ENCODE results near the gene CFAP92.

Gene CFAP92

DNA sequence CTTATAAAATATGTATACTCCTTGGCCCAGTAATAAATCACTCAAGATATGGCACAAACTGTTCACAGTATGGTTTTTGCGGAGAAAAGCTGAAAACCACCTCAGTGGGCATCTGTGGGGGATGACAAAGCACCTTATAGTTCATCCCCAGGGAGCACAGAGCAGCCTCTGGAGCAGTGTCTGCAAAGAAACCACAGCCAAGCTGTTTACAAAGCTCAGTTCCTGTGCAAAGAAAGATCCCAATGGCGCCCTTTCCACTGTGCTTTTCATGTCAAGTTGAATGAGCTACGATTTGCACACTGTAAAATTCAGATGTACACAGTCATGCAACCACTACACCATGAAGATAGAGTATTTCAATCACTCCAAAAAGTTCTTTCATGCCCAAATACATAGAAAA, 4.7 kb upstream of the CFAP92 start:
- no peak for DNase-seq (ENCODE audit: low read depth)
- no peak overlapping the region for H3K4me3 ChIP-seq (ENCODE audit: low read depth, low read length)
- in situ Hi-C loops (cut with HindIII; ENCODE audit: low sequenced_read_pairs): loop anchor here (5.0 to 10.0 kb wide), 3 partner anchors 64 to 86 kb away; partner anchors contain the start of gene GP9
- TF ChIP-seq, protein P1, sequence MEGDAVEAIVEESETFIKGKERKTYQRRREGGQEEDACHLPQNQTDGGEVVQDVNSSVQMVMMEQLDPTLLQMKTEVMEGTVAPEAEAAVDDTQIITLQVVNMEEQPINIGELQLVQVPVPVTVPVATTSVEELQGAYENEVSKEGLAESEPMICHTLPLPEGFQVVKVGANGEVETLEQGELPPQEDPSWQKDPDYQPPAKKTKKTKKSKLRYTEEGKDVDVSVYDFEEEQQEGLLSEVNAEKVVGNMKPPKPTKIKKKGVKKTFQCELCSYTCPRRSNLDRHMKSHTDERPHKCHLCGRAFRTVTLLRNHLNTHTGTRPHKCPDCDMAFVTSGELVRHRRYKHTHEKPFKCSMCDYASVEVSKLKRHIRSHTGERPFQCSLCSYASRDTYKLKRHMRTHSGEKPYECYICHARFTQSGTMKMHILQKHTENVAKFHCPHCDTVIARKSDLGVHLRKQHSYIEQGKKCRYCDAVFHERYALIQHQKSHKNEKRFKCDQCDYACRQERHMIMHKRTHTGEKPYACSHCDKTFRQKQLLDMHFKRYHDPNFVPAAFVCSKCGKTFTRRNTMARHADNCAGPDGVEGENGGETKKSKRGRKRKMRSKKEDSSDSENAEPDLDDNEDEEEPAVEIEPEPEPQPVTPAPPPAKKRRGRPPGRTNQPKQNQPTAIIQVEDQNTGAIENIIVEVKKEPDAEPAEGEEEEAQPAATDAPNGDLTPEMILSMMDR (IDR thresholded peaks at IDR 0.05; ENCODE audit: low read depth, low read length, missing control alignments): no peak

DNA sequence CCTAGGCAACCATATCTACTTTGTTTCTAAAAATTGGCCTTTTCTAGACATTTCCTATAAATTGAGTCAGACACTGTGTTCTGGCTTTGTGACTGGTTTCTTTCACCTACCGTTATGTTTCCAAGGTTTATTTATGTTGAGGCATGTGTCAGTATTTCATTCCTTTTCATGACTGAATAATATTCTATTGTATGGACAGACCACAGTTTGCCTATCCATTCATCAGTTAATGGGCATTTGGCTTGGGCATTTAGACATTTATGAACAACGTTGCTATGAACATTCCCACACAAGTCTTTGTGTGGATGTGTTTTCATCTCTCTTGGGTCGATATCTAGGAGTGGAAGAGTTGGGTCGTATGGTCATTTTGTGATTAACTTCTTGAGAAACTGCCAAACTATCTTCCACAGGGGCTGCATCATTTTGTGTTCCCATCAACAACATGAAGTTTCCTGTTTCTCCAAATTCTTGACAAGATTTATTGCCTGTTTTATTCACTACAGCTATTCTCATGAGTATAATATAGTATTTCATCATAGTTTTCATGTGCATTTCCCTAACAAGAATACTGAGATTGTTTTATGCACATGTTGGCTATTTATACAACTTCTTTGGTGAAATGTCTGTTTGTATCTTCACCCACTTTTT, 3.7 kb upstream of the CFAP92 start:
- TF ChIP-seq, protein P1 (IDR thresholded peaks at IDR 0.05; ENCODE audit: low read depth, low read length, missing control alignments): no peak
- in situ Hi-C loops (cut with HindIII; ENCODE audit: low sequenced_read_pairs): loop anchor here (5.0 to 10.0 kb wide), 3 partner anchors 65 to 87 kb away; partner anchors contain the start of gene GP9
- no peak for DNase-seq (ENCODE audit: low read depth)
- H3K4me3 ChIP-seq (ENCODE audit: low read depth, low read length): no peak overlapping the region

DNA sequence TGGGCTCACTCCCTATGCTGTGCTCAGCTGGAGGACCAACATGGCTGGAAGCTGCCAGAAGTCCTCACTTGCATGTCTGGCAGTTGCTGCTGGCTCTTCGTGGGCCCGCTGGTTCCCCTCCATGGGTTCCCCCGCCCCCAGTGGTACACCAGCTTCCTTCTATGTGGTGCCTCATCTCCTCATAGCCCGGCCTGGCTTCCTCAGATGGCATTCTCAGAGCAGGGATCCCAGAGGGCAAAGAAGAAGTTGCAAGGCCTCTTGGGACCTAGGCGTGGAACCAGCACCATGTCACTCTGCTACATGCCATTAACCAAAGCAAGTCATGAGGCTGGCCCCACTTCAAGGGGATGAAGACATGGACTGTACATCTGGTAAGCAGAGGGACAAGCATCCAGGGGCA, 2.9 kb upstream of the CFAP92 start:
- TF ChIP-seq, protein P1 (IDR thresholded peaks at IDR 0.05; ENCODE audit: low read depth, low read length, missing control alignments): no peak
- no peak for DNase-seq (ENCODE audit: low read depth)
- in situ Hi-C loops (cut with HindIII; ENCODE audit: low sequenced_read_pairs): loop anchor here (5.0 to 10.0 kb wide), 3 partner anchors 66 to 88 kb away; partner anchors contain the start of gene GP9
- no peak overlapping the region for H3K4me3 ChIP-seq (ENCODE audit: low read depth, low read length)

DNA sequence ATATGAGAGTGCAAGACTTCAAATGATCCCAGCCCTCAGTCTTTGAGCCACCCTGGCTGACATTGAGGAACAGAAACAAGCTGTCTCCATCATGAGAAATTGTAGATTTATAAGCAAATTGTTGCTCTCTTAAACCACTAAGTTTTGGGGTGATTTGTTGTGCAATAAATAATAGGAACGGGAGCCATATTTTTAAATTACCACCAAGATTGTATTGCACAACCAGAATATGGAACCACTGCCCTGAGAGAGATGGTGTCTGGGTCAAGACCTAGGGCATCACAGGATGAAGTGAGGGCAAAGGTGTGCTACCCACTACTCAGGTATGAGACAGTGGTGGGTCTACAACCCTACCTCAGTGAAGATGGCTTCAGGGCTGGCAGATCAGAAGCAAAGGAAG, 2.3 kb upstream of the CFAP92 start:
- in situ Hi-C loops (cut with HindIII; ENCODE audit: low sequenced_read_pairs): loop anchor here (5.0 to 10.0 kb wide), 3 partner anchors 66 to 89 kb away; partner anchors contain the start of gene GP9
- DNase-seq (ENCODE audit: low read depth): no peak

DNA sequence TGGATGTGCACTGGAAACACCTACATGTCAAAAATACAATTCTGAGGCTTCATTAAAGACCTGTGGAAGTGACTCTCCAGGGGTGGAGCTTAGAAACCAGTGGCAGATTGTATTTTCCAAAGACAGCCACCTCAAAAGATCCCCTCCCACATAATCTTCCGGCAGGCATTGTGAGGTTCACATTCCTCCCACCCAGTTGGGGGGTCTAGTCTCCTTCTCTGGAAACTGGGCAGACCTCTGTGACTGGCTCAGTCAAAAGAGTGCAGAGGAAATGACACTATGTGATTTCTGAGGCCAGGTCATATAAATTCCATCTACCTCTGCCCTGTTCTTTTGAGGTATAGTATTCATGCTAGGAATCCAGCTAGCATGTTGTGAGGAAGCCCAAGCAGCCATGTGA, 1.9 kb upstream of the CFAP92 start:
- in situ Hi-C loops (cut with HindIII; ENCODE audit: low sequenced_read_pairs): loop anchor here (5.0 to 10.0 kb wide), 3 partner anchors 67 to 89 kb away; partner anchors contain the start of gene GP9
- TF ChIP-seq, protein P1 (IDR thresholded peaks at IDR 0.05; ENCODE audit: low read depth, low read length, missing control alignments): no peak
- no peak for DNase-seq (ENCODE audit: low read depth)
- no peak overlapping the region for H3K4me3 ChIP-seq (ENCODE audit: low read depth, low read length)

More for the DNA sequence above, 2.3 kb upstream of the CFAP92 start:
- no peak overlapping the region for H3K4me3 ChIP-seq (ENCODE audit: low read depth, low read length)
- TF ChIP-seq, protein P1 (IDR thresholded peaks at IDR 0.05; ENCODE audit: low read depth, low read length, missing control alignments): no peak

DNA sequence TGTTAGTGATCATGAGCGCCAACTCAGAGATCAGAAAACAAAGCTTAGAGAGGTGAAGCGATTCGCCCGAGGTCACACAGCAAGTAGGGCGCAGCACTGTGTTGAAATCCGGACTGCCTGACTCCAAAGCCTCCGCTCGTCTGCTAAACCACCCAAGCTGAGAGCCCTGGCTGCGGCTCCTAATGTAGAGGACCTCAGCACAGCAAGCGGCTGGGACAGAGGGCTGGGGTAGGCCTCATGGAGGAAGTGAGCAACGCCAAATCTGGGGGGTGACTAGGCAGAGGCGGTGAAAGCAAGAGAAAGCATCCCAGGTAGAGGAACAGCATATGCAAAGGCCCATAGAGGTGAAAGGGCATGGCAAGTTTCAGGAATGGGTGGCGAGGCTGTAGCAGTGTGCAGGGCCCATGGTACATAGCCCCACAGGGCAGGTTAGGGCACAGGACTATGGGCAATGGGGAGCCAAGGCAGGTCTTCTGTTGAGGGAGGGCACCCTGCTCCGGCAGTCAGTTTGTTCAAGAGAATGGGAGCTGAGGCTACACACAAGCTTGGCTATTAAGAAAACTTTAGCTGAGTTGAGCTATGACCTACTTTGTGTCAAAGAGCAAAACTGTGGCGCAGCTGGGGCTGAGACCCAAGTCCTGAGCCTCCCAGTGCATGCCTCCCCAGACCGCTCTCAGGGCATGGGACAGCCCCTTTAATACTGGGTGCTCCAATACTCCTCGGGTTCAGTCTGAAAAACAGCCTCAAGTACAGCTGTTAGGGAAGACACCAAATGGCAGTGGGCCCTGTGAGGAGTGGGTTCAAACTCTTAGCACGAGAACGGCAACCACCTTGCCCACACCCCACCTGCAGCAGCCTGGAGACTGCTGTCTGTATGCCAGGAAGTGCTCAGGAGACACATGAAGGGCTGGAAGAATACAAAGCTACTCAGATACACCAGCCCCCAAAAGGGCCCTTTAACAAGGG, 988 bp upstream of the CFAP92 start:
- no peak for DNase-seq (ENCODE audit: low read depth)
- in situ Hi-C loops (cut with HindIII; ENCODE audit: low sequenced_read_pairs): loop anchor here (5.0 to 10.0 kb wide), 3 partner anchors 67 to 90 kb away; partner anchors contain the start of gene GP9
- TF ChIP-seq, protein P1 (IDR thresholded peaks at IDR 0.05; ENCODE audit: low read depth, low read length, missing control alignments): no peak
- no peak overlapping the region for H3K4me3 ChIP-seq (ENCODE audit: low read depth, low read length)
